Type B pancreatic cell (in vitro differentiated cells): Measurements from ENCODE around the gene AFF3. TPM values are rescaled to one million over a fixed set of nuclear protein-coding genes. Genes with fewer than 3 reads are reported as not detected.

Source experiments
- DNase-seq: peaks from one replicate; pipeline ENCODE4 v3.0.0; 2021; ENCODE audit warnings: mixed read lengths; ENCODE audit not compliant: unreplicated experiment; ENCODE audit errors: extremely low spot score
- H3K27ac Mint-ChIP-seq: 2 replicates; pipeline ENCODE4 v1.8.0; 2021; ENCODE audit warnings: mild to moderate bottlenecking, mixed read lengths
- H3K27me3 Mint-ChIP-seq: 2 replicates; pipeline ENCODE4 v1.8.0; 2021; ENCODE audit warnings: mixed read lengths
- H3K36me3 Mint-ChIP-seq: 2 replicates; pipeline ENCODE4 v1.8.0; 2021; ENCODE audit warnings: mixed read lengths
- H3K4me1 Mint-ChIP-seq: one replicate; pipeline ENCODE4 v1.8.0; 2021; ENCODE audit warnings: mixed read lengths; ENCODE audit not compliant: unreplicated experiment
- H3K4me3 Mint-ChIP-seq: 2 replicates; pipeline ENCODE4 v1.8.0; 2021; ENCODE audit warnings: mild to moderate bottlenecking, mixed read lengths
- H3K9me3 Mint-ChIP-seq: 2 replicates; pipeline ENCODE4 v1.8.0; 2021; ENCODE audit warnings: mixed read lengths
- CTCF ChIP-seq: fragments of 200-600 bp; sonication (generic); conservative IDR thresholded peaks from 2 replicates; pipeline ENCODE4 v1.5.0; 2021; ENCODE audit warnings: antibody characterized with exemption, mild to moderate bottlenecking
- total RNA-seq: library from RNA; stranded (reverse); gene quantifications from 2 replicates; pipeline ENCODE4 v1.2.1, GENCODE V29; 2021; ENCODE audit warnings: low replicate concordance

AFF3 gene
- total RNA-seq, 1 donor from 2014 or later, result 29.2 TPM

- no peak for TF ChIP-seq CTCF
- H3K4me1 Mint-ChIP-seq, result no peaks in the 10 kb centered on the region
- no peaks in the 10 kb centered on the region for H3K9me3 Mint-ChIP-seq
- no peak for DNase-seq
- H3K4me3 Mint-ChIP-seq, result no peak overlapping the region
- no peak overlapping the region for H3K27ac Mint-ChIP-seq
- H3K27me3 Mint-ChIP-seq, result no peaks in the 10 kb centered on the region
- H3K36me3 Mint-ChIP-seq, result no peaks in the 10 kb centered on the region
Observed at GRCh38 chr2:99677814-99678213, 464.6 kb downstream of the AFF3 start.

- Mint-ChIP-seq H3K27me3 (no peaks in the 10 kb centered on the region), H3K4me1 (no peaks in the 10 kb centered on the region), H3K9me3 (no peaks in the 10 kb centered on the region), H3K36me3 (no peaks in the 10 kb centered on the region), H3K4me3 (no peak overlapping the region), H3K27ac (no peak overlapping the region)
- no peak for TF ChIP-seq CTCF
- no peak for DNase-seq
Observed at GRCh38 chr2:99675130-99675661, 467.2 kb downstream of the AFF3 start.

GRCh38 chr2:99674090-99674489, 468.3 kb downstream of the AFF3 start:
- no peaks in the 10 kb centered on the region for H3K27me3 Mint-ChIP-seq
- no peak overlapping the region for H3K27ac Mint-ChIP-seq
- H3K9me3 Mint-ChIP-seq, result peaks cover 3% of the 10 kb centered on the region
- no peak overlapping the region for H3K4me3 Mint-ChIP-seq
- H3K4me1 Mint-ChIP-seq, result no peaks in the 10 kb centered on the region
- no peak for TF ChIP-seq CTCF
- no peak for DNase-seq
- H3K36me3 Mint-ChIP-seq, result peaks cover 3% of the 10 kb centered on the region

- Mint-ChIP-seq H3K27me3 (no peaks in the 10 kb centered on the region), H3K4me3 (no peak overlapping the region), H3K4me1 (no peaks in the 10 kb centered on the region), H3K27ac (no peak overlapping the region), H3K36me3 (peaks cover 5% of the 10 kb centered on the region), H3K9me3 (peaks cover 5% of the 10 kb centered on the region)
- DNase-seq, result no peak
- TF ChIP-seq CTCF, result no peak
Observed at GRCh38 chr2:99672766-99673350, 469.5 kb downstream of the AFF3 start.

GRCh38 chr2:99670768-99671734, 471.3 kb downstream of the AFF3 start:
- peaks cover 12% of the 10 kb centered on the region for H3K36me3 Mint-ChIP-seq
- no peak for DNase-seq
- H3K27me3 Mint-ChIP-seq, result peaks cover 4% of the 10 kb centered on the region
- no peak overlapping the region for H3K4me3 Mint-ChIP-seq
- no peak overlapping the region for H3K27ac Mint-ChIP-seq
- peaks cover 13% of the 10 kb centered on the region for H3K9me3 Mint-ChIP-seq
- no peak for TF ChIP-seq CTCF
- H3K4me1 Mint-ChIP-seq, result no peaks in the 10 kb centered on the region
